HG02938 (cell line): Measurements from ENCODE around the gene EFNB3.

Experiments used
- ATAC-seq: cut with Tn5 transposase; IDR thresholded peaks from one replicate; pipeline ENCODE4 v1.9.1; 2021; ENCODE audit warnings: mild to moderate bottlenecking, moderate library complexity; ENCODE audit not compliant: unreplicated experiment

Gene EFNB3

GRCh38 chr17:7756968-7757367 is 52.0 kb downstream of the EFNB3 start:
- no peak for ATAC-seq
